Astrocyte (in vitro differentiated cells and primary cell): Measurements from ENCODE around the gene ZNF526.

ENCODE experiments used
- EZH2 ChIP-seq: IDR thresholded peaks from 2 replicates; pipeline ENCODE4 v1.6.1; 2012; ENCODE audit warnings: mild to moderate bottlenecking, low read length, inconsistent platforms; ENCODE audit not compliant: insufficient read depth
- TF ChIP-seq, protein P1 (sequence below): IDR thresholded peaks from 2 replicates; pipeline ENCODE4 v1.5.1; 2011; ENCODE audit warnings: low read depth, mild to moderate bottlenecking, inconsistent platforms, low read length, moderate library complexity; ENCODE audit not compliant: insufficient read depth

DNA sequence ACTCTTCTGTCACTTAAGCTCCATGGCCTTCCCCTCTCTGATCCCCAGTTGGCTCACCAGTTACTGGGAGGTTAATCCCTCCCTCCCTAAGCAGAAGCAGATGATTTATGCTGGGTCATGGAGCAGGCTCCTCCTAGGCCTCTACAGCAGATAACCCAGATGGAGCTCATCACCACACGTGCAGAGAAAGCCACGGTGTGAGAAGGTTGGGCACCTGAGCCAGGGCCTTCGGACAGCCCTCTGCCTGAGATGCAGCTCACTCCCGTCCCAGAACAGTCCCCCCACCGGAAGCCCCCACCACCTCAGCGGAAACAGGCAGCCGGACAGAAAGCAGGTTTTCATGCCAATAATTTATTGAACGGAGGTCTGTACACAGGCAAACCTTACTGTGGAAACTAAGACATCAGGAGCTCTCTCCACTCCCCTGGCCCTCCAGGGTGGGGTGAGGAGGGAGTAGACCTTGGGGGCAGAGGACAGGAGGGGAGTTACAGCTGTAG lies 9.8 kb downstream of the ZNF526 start:
- no peak for TF ChIP-seq EZH2
- TF ChIP-seq, protein P1, sequence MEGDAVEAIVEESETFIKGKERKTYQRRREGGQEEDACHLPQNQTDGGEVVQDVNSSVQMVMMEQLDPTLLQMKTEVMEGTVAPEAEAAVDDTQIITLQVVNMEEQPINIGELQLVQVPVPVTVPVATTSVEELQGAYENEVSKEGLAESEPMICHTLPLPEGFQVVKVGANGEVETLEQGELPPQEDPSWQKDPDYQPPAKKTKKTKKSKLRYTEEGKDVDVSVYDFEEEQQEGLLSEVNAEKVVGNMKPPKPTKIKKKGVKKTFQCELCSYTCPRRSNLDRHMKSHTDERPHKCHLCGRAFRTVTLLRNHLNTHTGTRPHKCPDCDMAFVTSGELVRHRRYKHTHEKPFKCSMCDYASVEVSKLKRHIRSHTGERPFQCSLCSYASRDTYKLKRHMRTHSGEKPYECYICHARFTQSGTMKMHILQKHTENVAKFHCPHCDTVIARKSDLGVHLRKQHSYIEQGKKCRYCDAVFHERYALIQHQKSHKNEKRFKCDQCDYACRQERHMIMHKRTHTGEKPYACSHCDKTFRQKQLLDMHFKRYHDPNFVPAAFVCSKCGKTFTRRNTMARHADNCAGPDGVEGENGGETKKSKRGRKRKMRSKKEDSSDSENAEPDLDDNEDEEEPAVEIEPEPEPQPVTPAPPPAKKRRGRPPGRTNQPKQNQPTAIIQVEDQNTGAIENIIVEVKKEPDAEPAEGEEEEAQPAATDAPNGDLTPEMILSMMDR: no peak
